K562 (cell line): ENCODE measurements around the gene GSS. TPM values are rescaled to one million over a fixed set of nuclear protein-coding genes. Genes with fewer than 3 reads are reported as not detected.

ENCODE experiments used
- ATAC-seq: fragments of 200-7000 bp; cut with Tn5 transposase; 3 replicates; pipeline ENCODE4 v1.9.1; 2020; ENCODE audit warnings: moderate library complexity
- BruUV-seq: library from RNA; stranded (reverse); fragments of 400-500 nt; replicated peaks from 2 replicates; lab custom pipeline; 2021; lab: Mats Ljungman, UMichigan
- CTCF ChIA-PET: fragments of 300-600 bp; formaldehyde crosslinking; extraction: SDS; loops from one replicate; lab custom pipeline; 2021; ENCODE audit warnings: low intra/inter-chr PET ratio; lab: Yijun Ruan, JAX
- POLR2A ChIA-PET: fragments of 300-600, 350-650 bp; sonication (Branson Sonifier 250); formaldehyde crosslinking; extraction: SDS; loops from one replicate; lab custom pipeline; 2021; ENCODE audit warnings: antibody characterized with exemption, inconsistent platforms; lab: Yijun Ruan, JAX
- DNase-seq, 4 experiments: peaks; one replicate each; pipeline versions ENCODE4 v3.0.0 to v3.0.0-alpha.2; 2011 to 2018; ENCODE audit warnings: low spot score in 3 of 4, mixed read lengths in 3 of 4; ENCODE audit errors: extremely low read depth in 1 of 4
- FAIRE-seq: peaks from 2 replicates; lab custom pipeline; 2011; peaks lifted over from hg19 to GRCh38; lab: Jason Lieb, UNC
- H2AFZ ChIP-seq: 2 replicates; pipeline ENCODE4 v1.6.0; 2011; ENCODE audit warnings: low read depth, low read length, control low read depth, inconsistent platforms
- H3K27ac ChIP-seq: fragments of 200-600 bp; 3 replicates; pipeline ENCODE4 v1.8.0; 2011; ENCODE audit warnings: low read depth, mild to moderate bottlenecking, control low read depth, inconsistent platforms, low read length, moderate library complexity, mixed read lengths; ENCODE audit errors: extremely low read depth
- H3K27me3 ChIP-seq, 2 experiments: fragments of 300-600 bp in 1 of 2; 2 replicates in 1 of 2; 3 replicates in 1 of 2; pipeline versions ENCODE4 v1.6.0 to v1.8.0; 2011; ENCODE audit warnings: inconsistent platforms in 2 of 2, low read length in 2 of 2, mild to moderate bottlenecking in 1 of 2, mixed read lengths in 1 of 2, moderate library complexity in 1 of 2; ENCODE audit not compliant: control insufficient read depth in 2 of 2, insufficient read depth in 2 of 2
- H3K36me3 ChIP-seq: fragments of 300-600 bp; 3 replicates; pipeline ENCODE4 v1.8.0; 2011; ENCODE audit warnings: mild to moderate bottlenecking, low read length, inconsistent platforms; ENCODE audit not compliant: control insufficient read depth, insufficient read depth
- H3K4me1 ChIP-seq, 2 experiments: fragments of 200-600 bp in 1 of 2; replicated peaks in 1 of 2; 2 replicates in 1 of 2; 3 replicates in 1 of 2; pipeline versions ENCODE4 v1.5.1 to v1.8.0; 2011; ENCODE audit warnings: inconsistent platforms in 2 of 2, low read length in 2 of 2, mild to moderate bottlenecking in 1 of 2, mixed read lengths in 1 of 2, moderate library complexity in 1 of 2; ENCODE audit not compliant: control insufficient read depth in 2 of 2, insufficient read depth in 2 of 2
- H3K4me2 ChIP-seq: 2 replicates; pipeline ENCODE4 v1.6.1; 2011; ENCODE audit warnings: low read length, control low read depth, inconsistent platforms, mixed read lengths; ENCODE audit not compliant: insufficient read depth
- H3K4me3 ChIP-seq: fragments of 200-600 bp; sonication (generic), shearing (Covaris generic); 2 replicates; pipeline ENCODE4 v1.5.1; 2016; ENCODE audit warnings: control low read depth, inconsistent platforms
- H3K79me2 ChIP-seq: fragments of 200-600 bp; 3 replicates; pipeline ENCODE4 v1.8.0; 2011; ENCODE audit warnings: low read length, inconsistent platforms; ENCODE audit not compliant: control insufficient read depth, insufficient read depth
- H3K9ac ChIP-seq, 2 experiments: 2 replicates each; pipeline versions ENCODE4 v1.6.0 to v1.6.1; 2011; ENCODE audit warnings: low read depth in 2 of 2, low read length in 2 of 2, control low read depth in 1 of 2, inconsistent platforms in 1 of 2, mild to moderate bottlenecking in 1 of 2, mixed read lengths in 1 of 2; ENCODE audit not compliant: insufficient read depth in 1 of 2
- H3K9me1 ChIP-seq: one replicate; pipeline ENCODE4 v1.6.0; 2011; ENCODE audit warnings: inconsistent platforms, mild to moderate bottlenecking, low read length, moderate library complexity; ENCODE audit not compliant: control insufficient read depth, insufficient read depth
- H3K9me3 ChIP-seq: replicated peaks from 2 replicates; pipeline ENCODE4 v1.5.1; 2011; ENCODE audit warnings: low read depth, low read length, inconsistent platforms; ENCODE audit not compliant: control insufficient read depth, insufficient read depth
- H4K20me1 ChIP-seq: replicated peaks from 2 replicates; pipeline ENCODE4 v1.6.1; 2011; ENCODE audit warnings: low read length, inconsistent platforms, mixed read lengths; ENCODE audit not compliant: control insufficient read depth, insufficient read depth
- BRD4 ChIP-seq: fragments of 200-600 bp; sonication (generic); IDR thresholded peaks from 2 replicates; pipeline ENCODE4 v1.6.1; 2017; ENCODE audit warnings: inconsistent platforms
- FOSL1 ChIP-seq: fragments of 200-800 bp; sonication (Bioruptor generic); conservative IDR thresholded peaks from 2 replicates; pipeline ENCODE4 v1.6.1; 2016; ENCODE audit warnings: missing genetic modification characterization, missing compliant biosample characterization
- MCM2 ChIP-seq: fragments of 450-650 bp; IDR thresholded peaks from 2 replicates; pipeline ENCODE4 v1.6.1; 2017; ENCODE audit warnings: low read depth, mild to moderate bottlenecking
- MXI1 ChIP-seq: IDR thresholded peaks from 2 replicates; pipeline ENCODE4 v1.6.1; 2011; ENCODE audit warnings: low read depth, mild to moderate bottlenecking, improper control_type of control experiment, low read length
- SETDB1 ChIP-seq: IDR thresholded peaks from one replicate; pipeline ENCODE4 v1.6.1; 2012; ENCODE audit warnings: low read length, control low read depth, inconsistent platforms
- TAF7 ChIP-seq: fragments of 450-650 bp; IDR thresholded peaks from 2 replicates; pipeline ENCODE4 v1.6.1; 2016; ENCODE audit warnings: missing genetic modification characterization, missing compliant biosample characterization
- ZNF589 ChIP-seq: fragments of 200-800 bp; sonication (Bioruptor generic); IDR thresholded peaks from 2 replicates; pipeline ENCODE4 v1.6.1; 2016; ENCODE audit warnings: low read depth, missing genetic modification characterization, missing compliant biosample characterization
- in situ Hi-C: fragments of 300-500 bp; cut with MboI; formaldehyde crosslinking; loops from 4 replicates; pipeline ENCODE4 v1.15.0; 2018; ENCODE audit warnings: inconsistent platforms, mixed read lengths
- intact Hi-C: fragments of 100-400 bp; cut with micrococcal nuclease; formaldehyde crosslinking; loops from 2 replicates; pipeline ENCODE4 v1.14.2; 2022
- polyA plus RNA-seq, 8 experiments: library from polyadenylated mRNA; depleted of rRNA in 4 of 8; stranded (reverse) in 5 of 8; unstranded in 3 of 8; fragments of >200 nt; fragmentation: Nextera tagmentation in 2 of 8; fragmentation: Illumina TruSeq in 1 of 8; extraction: Ambion mirVana in 2 of 8; extraction: Trizol in 1 of 8; gene quantifications; 2 replicates each; pipeline versions ENCODE4 v1.2.1 to v1.2.3, GENCODE V29; 2011 to 2014; ENCODE audit warnings: inconsistent platforms in 1 of 8, missing spikeins in 1 of 8
- total RNA-seq, 7 experiments: library from RNA; depleted of rRNA in 6 of 7; stranded (reverse); fragments of >200 nt in 6 of 7; fragmentation: Illumina TruSeq in 2 of 7; extraction: Trizol in 2 of 7; gene quantifications; 2 replicates each; pipeline versions ENCODE4 v1.2.1 to v1.2.3, GENCODE V29; 2011 to 2021; ENCODE audit warnings: low replicate concordance in 1 of 7
- TF ChIP-seq, protein P1 (sequence below): fragments of 250-450 bp; sonication (Bioruptor Pico); IDR thresholded peaks from 2 replicates; pipeline ENCODE4 v1.4.0; 2020
- TF ChIP-seq, protein P2 (sequence below): sonication (generic); formaldehyde crosslinking; IDR thresholded peaks from 2 replicates; pipeline ENCODE4 v1.8.0; 2023; ENCODE audit warnings: mild to moderate bottlenecking, missing genetic modification reagents
- TF ChIP-seq, protein P3 (sequence below): sonication (generic); formaldehyde crosslinking; IDR thresholded peaks from 2 replicates; pipeline ENCODE4 v1.8.0; 2022; ENCODE audit warnings: missing genetic modification reagents, mild to moderate bottlenecking, borderline replicate concordance

Gene GSS
- total and polyA plus RNA-seq, 9 of the 15 experiments (the other 6 are each of a cell fraction or from before 2014, with no cell fraction given), result 18.4 to 165 (median 89.4) TPM

- intact Hi-C loops, result no loop called here
- BruUV-seq, result no TSS peak
- Histone ChIP-seq H3K4me2 (no peak overlapping the region), H3K9me3 (peaks cover 7% of the 10 kb centered on the region), H4K20me1 (no peaks in the 10 kb centered on the region), H3K4me1 (peaks cover 3 to 12% of the 10 kb centered on the region in 2 experiments; a peak in 3 of 5 replicates), H3K4me3 (no peak overlapping the region), H3K79me2 (no peaks in the 10 kb centered on the region), H3K27me3 (no peaks in the 10 kb centered on the region), H3K9me1 (no peaks in the 10 kb centered on the region), H3K27ac (no peak overlapping the region), H2AFZ (no peak overlapping the region), H3K9ac (no peak overlapping the region)
- ChIA-PET POLR2A (no interaction called here), CTCF (no interaction called here)
- ATAC-seq, result no peak
- DNase-seq, result no peak
- TF ChIP-seq ZNF589 (CRISPR knock-in tag) (no peak), MCM2 (no peak), BRD4 (no peak), SETDB1 (no peak), MXI1 (no peak), FOSL1 (tag) (no peak), TAF7 (tag) (no peak)
- TF ChIP-seq, protein P1, sequence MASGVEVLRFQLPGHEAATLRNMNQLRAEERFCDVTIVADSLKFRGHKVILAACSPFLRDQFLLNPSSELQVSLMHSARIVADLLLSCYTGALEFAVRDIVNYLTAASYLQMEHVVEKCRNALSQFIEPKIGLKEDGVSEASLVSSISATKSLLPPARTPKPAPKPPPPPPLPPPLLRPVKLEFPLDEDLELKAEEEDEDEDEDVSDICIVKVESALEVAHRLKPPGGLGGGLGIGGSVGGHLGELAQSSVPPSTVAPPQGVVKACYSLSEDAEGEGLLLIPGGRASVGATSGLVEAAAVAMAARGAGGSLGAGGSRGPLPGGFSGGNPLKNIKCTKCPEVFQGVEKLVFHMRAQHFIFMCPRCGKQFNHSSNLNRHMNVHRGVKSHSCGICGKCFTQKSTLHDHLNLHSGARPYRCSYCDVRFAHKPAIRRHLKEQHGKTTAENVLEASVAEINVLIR (CRISPR knock-in tag), result no peak
- TF ChIP-seq, protein P2, sequence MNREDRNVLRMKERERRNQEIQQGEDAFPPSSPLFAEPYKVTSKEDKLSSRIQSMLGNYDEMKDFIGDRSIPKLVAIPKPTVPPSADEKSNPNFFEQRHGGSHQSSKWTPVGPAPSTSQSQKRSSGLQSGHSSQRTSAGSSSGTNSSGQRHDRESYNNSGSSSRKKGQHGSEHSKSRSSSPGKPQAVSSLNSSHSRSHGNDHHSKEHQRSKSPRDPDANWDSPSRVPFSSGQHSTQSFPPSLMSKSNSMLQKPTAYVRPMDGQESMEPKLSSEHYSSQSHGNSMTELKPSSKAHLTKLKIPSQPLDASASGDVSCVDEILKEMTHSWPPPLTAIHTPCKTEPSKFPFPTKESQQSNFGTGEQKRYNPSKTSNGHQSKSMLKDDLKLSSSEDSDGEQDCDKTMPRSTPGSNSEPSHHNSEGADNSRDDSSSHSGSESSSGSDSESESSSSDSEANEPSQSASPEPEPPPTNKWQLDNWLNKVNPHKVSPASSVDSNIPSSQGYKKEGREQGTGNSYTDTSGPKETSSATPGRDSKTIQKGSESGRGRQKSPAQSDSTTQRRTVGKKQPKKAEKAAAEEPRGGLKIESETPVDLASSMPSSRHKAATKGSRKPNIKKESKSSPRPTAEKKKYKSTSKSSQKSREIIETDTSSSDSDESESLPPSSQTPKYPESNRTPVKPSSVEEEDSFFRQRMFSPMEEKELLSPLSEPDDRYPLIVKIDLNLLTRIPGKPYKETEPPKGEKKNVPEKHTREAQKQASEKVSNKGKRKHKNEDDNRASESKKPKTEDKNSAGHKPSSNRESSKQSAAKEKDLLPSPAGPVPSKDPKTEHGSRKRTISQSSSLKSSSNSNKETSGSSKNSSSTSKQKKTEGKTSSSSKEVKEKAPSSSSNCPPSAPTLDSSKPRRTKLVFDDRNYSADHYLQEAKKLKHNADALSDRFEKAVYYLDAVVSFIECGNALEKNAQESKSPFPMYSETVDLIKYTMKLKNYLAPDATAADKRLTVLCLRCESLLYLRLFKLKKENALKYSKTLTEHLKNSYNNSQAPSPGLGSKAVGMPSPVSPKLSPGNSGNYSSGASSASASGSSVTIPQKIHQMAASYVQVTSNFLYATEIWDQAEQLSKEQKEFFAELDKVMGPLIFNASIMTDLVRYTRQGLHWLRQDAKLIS (CRISPR knock-in tag), result no peak
- TF ChIP-seq, protein P3, sequence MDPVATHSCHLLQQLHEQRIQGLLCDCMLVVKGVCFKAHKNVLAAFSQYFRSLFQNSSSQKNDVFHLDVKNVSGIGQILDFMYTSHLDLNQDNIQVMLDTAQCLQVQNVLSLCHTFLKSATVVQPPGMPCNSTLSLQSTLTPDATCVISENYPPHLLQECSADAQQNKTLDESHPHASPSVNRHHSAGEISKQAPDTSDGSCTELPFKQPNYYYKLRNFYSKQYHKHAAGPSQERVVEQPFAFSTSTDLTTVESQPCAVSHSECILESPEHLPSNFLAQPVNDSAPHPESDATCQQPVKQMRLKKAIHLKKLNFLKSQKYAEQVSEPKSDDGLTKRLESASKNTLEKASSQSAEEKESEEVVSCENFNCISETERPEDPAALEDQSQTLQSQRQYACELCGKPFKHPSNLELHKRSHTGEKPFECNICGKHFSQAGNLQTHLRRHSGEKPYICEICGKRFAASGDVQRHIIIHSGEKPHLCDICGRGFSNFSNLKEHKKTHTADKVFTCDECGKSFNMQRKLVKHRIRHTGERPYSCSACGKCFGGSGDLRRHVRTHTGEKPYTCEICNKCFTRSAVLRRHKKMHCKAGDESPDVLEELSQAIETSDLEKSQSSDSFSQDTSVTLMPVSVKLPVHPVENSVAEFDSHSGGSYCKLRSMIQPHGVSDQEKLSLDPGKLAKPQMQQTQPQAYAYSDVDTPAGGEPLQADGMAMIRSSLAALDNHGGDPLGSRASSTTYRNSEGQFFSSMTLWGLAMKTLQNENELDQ (CRISPR knock-in tag), result no peak
- TF ChIP-seq, all 486 proteins: peak for 0
- in situ Hi-C loops, result no loop called here
- FAIRE-seq, result no peak
- H3K36me3 ChIP-seq, result peaks cover 89% of the 10 kb centered on the region
Observed at GRCh38 chr20:34920055-34920454, 35.6 kb downstream of the GSS start.
